ENCODE data around the gene SVOPL. TPM values are rescaled to one million over a fixed set of nuclear protein-coding genes. Genes with fewer than 3 reads are reported as not detected.

Gene SVOPL
- total RNA-seq, 1 donor from 2014 or later, result 1.1 TPM

DNA sequence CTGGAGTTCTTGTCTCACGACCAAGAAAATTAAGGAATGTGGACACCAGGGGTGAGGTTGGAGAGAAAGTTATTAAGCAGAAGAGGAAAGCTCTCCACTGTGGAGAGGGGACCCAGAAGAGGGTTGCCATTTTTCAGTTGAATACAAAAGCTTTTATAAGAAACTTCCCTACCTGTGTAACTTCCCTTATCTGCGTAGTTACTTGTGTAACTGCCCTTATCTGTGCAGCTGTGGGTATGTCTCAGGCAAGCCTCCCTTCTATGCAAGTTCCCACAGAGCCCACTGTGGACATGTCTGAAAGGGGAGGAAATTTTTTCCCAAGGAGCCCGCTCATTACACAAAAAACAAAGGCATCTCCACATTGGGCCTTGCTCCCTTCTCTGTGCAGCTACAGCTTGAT is 94.9 kb downstream of the SVOPL start:
- peaks cover 36% of the 10 kb centered on the region for H3K4me1 Mint-ChIP-seq
- DNase-seq (ENCODE audit: low spot score in 2 of 2, unreplicated experiment in 2 of 2), result no peak
- no peak overlapping the region for H3K27ac Mint-ChIP-seq
- peaks cover 3% of the 10 kb centered on the region for H3K36me3 Mint-ChIP-seq
- no peaks in the 10 kb centered on the region for H3K27me3 Mint-ChIP-seq (ENCODE audit: low read depth)
- H3K4me3 Mint-ChIP-seq, result no peak overlapping the region
- H3K9me3 Mint-ChIP-seq, result peaks cover 4% of the 10 kb centered on the region
- no peak for TF ChIP-seq CTCF (IDR thresholded peaks at IDR 0.05; ENCODE audit: unreplicated experiment)

GRCh38 chr7:138603549-138604318 is 97.4 kb downstream of the SVOPL start:
- H3K9me3 Mint-ChIP-seq, result peaks cover 4% of the 10 kb centered on the region
- no peak for DNase-seq (ENCODE audit: low spot score in 2 of 2, unreplicated experiment in 2 of 2)
- peaks cover 3% of the 10 kb centered on the region for H3K36me3 Mint-ChIP-seq
- H3K4me3 Mint-ChIP-seq, result no peak overlapping the region
- TF ChIP-seq CTCF (IDR thresholded peaks at IDR 0.05; ENCODE audit: unreplicated experiment), result no peak
- H3K27ac Mint-ChIP-seq, result no peak overlapping the region
- peaks cover 23% of the 10 kb centered on the region for H3K4me1 Mint-ChIP-seq
- no peaks in the 10 kb centered on the region for H3K27me3 Mint-ChIP-seq (ENCODE audit: low read depth)

DNA sequence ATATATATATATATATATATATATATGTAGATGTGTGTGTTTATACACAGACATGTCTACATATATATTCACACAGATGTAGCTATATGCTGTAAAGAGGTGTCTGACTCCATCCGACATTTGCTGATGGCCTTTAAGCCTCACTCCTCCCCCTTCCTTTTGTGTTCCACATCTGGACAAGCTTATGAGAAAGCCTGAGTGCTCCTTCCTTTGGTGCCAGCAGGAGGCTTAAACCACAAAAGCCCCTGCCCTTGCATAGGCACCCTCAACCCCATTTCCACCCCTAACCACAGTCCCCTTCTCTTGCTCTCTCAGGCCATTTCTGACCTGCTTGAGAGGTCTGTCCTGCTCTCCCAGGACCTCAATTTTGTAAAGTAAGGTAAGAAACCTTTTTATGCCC is 98.7 kb downstream of the SVOPL start:
- no peak for TF ChIP-seq CTCF (IDR thresholded peaks at IDR 0.05; ENCODE audit: unreplicated experiment)

DNA sequence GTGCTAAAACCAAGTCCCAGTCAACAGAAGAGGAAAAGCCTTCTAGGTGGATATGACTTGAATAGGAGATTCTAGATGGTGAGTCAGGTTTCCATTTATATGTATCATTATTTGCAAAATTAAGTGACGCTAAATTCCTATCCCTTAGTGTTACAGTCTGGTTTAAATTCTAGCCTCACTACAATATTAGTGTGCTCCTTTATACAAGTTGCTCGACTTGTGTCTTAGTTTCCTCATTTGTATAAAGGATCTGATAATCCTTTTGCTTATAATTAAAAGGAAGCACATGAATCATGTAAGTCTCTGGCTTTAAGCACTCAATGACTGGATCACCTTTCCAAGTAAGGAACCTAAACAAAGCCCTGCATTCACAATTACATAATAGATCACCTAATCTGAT is 105.7 kb downstream of the SVOPL start:
- TF ChIP-seq CTCF (IDR thresholded peaks at IDR 0.05; ENCODE audit: unreplicated experiment), result no peak
- no peak overlapping the region for H3K27ac Mint-ChIP-seq
- peaks cover 3% of the 10 kb centered on the region for H3K4me1 Mint-ChIP-seq
- DNase-seq (ENCODE audit: low spot score in 2 of 2, unreplicated experiment in 2 of 2), result no peak
- no peak overlapping the region for H3K4me3 Mint-ChIP-seq
- peaks cover 7% of the 10 kb centered on the region for H3K36me3 Mint-ChIP-seq
- H3K27me3 Mint-ChIP-seq (ENCODE audit: low read depth), result no peaks in the 10 kb centered on the region
- peaks cover 6% of the 10 kb centered on the region for H3K9me3 Mint-ChIP-seq

More for the DNA sequence above, 98.7 kb downstream of the SVOPL start:
- Mint-ChIP-seq H3K4me3 (no peak overlapping the region), H3K36me3 (peaks cover 3% of the 10 kb centered on the region), H3K27me3 (ENCODE audit: low read depth) (no peaks in the 10 kb centered on the region), H3K4me1 (peaks cover 15% of the 10 kb centered on the region), H3K27ac (no peak overlapping the region), H3K9me3 (peaks cover 4% of the 10 kb centered on the region)
- DNase-seq (ENCODE audit: low spot score in 2 of 2, unreplicated experiment in 2 of 2), result no peak

DNA sequence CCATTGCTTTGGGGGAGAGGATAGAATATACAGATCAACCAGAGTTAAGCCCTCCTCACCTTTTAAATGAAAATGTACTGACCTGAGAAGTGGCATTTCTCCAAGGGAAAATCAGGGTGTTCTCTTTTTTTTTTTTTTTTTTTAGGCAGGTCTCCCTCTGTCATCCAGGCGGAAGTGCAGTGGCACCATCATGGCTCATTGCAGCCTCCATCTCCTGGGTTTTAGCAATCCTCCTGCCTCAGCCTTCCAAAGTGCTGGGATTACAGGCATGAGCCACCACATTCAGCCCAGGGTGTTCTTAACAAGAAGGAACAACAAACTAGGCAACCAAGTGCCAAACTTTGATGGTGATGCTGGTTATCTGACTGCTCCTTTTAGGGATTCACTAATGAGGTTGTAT is 111.0 kb downstream of the SVOPL start:
- Mint-ChIP-seq H3K27ac (no peak overlapping the region), H3K4me1 (peaks cover 1% of the 10 kb centered on the region), H3K36me3 (peaks cover 37% of the 10 kb centered on the region), H3K4me3 (no peak overlapping the region), H3K27me3 (ENCODE audit: low read depth) (no peaks in the 10 kb centered on the region), H3K9me3 (peaks cover 6% of the 10 kb centered on the region)
- TF ChIP-seq CTCF (IDR thresholded peaks at IDR 0.05; ENCODE audit: unreplicated experiment), result no peak
- DNase-seq (ENCODE audit: low spot score in 2 of 2, unreplicated experiment in 2 of 2), result no peak
